ENCODE data around the gene GDPD4. TPM values are rescaled to one million over a fixed set of nuclear protein-coding genes. Genes with fewer than 3 reads are reported as not detected.

Gene GDPD4
- total and polyA plus RNA-seq, 2 of the 4 experiments (the other 2 are of a cell fraction): not detected

GRCh38 chr11:77186302-77186701, 115.2 kb downstream of the GDPD4 start:
- Histone ChIP-seq H2BK20ac (ENCODE audit: low read depth, low read length) (no peak overlapping the region), H3K23ac (ENCODE audit: low read depth, low read length) (no peak overlapping the region), H3K14ac (replicated peaks; ENCODE audit: low read depth, low read length) (no peak overlapping the region), H3K4me1 (ENCODE audit: control insufficient read depth, insufficient read depth, low read length) (no peaks in the 10 kb centered on the region), H4K5ac (ENCODE audit: low read depth, low read length) (no peak overlapping the region), H4K8ac (ENCODE audit: low read depth in 2 of 2, low read length in 2 of 2) (no peak overlapping the region), H3K79me1 (ENCODE audit: low read depth in 1 of 2, low read length in 2 of 2) (no peaks in the 10 kb centered on the region), H3K4me2 (ENCODE audit: low read depth, low read length) (no peak overlapping the region), H2AK9ac (replicated peaks; ENCODE audit: low read depth, low read length, poor library complexity) (no peak overlapping the region), H4K20me1 (ENCODE audit: insufficient read depth, low read length) (peaks cover 3% of the 10 kb centered on the region; the same call in 1 of the 2 replicates), H3K9ac (ENCODE audit: low read depth, low read length) (no peak overlapping the region), H4K91ac (ENCODE audit: insufficient read depth, low read depth, low read length) (no peak overlapping the region), H2BK15ac (ENCODE audit: low read depth, low read length) (no peak overlapping the region), H3K4ac (ENCODE audit: low read depth, low read length) (no peak overlapping the region), H2BK5ac (ENCODE audit: low read depth, low read length, poor library complexity, severe bottlenecking) (no peak overlapping the region), H3K56ac (ENCODE audit: extremely low read depth, insufficient read depth, low read length) (no peak overlapping the region), H2AK5ac (ENCODE audit: low read depth, low read length) (no peak overlapping the region), H3K27ac (ENCODE audit: insufficient read depth, low read length) (no peak overlapping the region), H3K4me3 (ENCODE audit: insufficient read depth, low read depth, low read length) (no peak overlapping the region), H2AFZ (replicated peaks; ENCODE audit: low read length, poor library complexity) (no peak overlapping the region), H3K9me3 (ENCODE audit: control insufficient read depth, insufficient read depth, low read length) (no peaks in the 10 kb centered on the region), H3K9me1 (ENCODE audit: insufficient read depth, low read length) (no peaks in the 10 kb centered on the region), H2BK120ac (ENCODE audit: low read depth, low read length) (no peak overlapping the region), H3K27me3 (ENCODE audit: control insufficient read depth, insufficient read depth, low read length) (peaks cover 29% of the 10 kb centered on the region), H3K18ac (ENCODE audit: low read depth, low read length) (no peak overlapping the region), H3K36me3 (ENCODE audit: control insufficient read depth, insufficient read depth, low read length) (no peaks in the 10 kb centered on the region)
- in situ Hi-C loops (cut with MboI; ENCODE audit: low sequenced_read_pairs): loop anchor here (5.0 to 10.0 kb wide), 2 partner anchors 62 to 139 kb away; partner anchors contain the start of gene MYO7A
- ChIA-PET CTCF (interaction anchor here (0.6 to 1.2 kb wide), 2 partner anchors 59 to 404 kb away, joined by 3 to 10 read pairs; partner anchors contain the start of gene MYO7A), POLR2A (ENCODE audit: unreplicated experiment) (no interaction called here)
- ATAC-seq (ENCODE audit: low read depth) (no peak), DNase-seq (no peak)
- dilution Hi-C loops (cut with HindIII; ENCODE audit: low sequenced_read_pairs, unreplicated experiment): no loop called here
- intact Hi-C loops (cut with micrococcal nuclease): loop anchor here (10.0 kb wide), 1 partner anchor 262 kb away; no protein-coding TSS in a partner anchor
- TF ChIP-seq MAFK (IDR thresholded peaks at IDR 0.05; ENCODE audit: low read depth, low read length) (no peak), CHD1 (IDR thresholded peaks at IDR 0.05; ENCODE audit: low read depth, low read length) (no peak), BHLHE40 (IDR thresholded peaks at IDR 0.05; ENCODE audit: low read depth, low read length) (no peak), POLR2A (IDR thresholded peaks at IDR 0.05; ENCODE audit: low read depth, low read length) (no peak), MAZ (IDR thresholded peaks at IDR 0.05; ENCODE audit: borderline replicate concordance, low read depth, low read length) (no peak), USF2 (IDR thresholded peaks at IDR 0.05; ENCODE audit: low read depth, low read length) (no peak), CEBPB (IDR thresholded peaks at IDR 0.05; ENCODE audit: low read depth, low read length) (no peak), ELK1 (IDR thresholded peaks at IDR 0.05; ENCODE audit: borderline replicate concordance, low read depth, low read length) (no peak), RCOR1 (IDR thresholded peaks at IDR 0.05; ENCODE audit: insufficient replicate concordance, low read length) (no peak), CTCF (conservative IDR thresholded peaks at IDR 0.05; ENCODE audit: low read depth, low read length) (no peak)
- BruUV-seq (replicated peaks): no TSS peak
- no CpG with 5 or more reads among the region's 1 CpG for WGBS, 2 experiments (ENCODE audit: extremely low coverage in 2 of 2, insufficient read length in 1 of 2)
